Germinal center (tissue), 1 donor: Measurements from ENCODE around the gene RPS14.

ENCODE experiments used
- DNase-seq: peaks from one replicate; pipeline ENCODE4 v3.0.0; 2012; ENCODE audit warnings: mixed read lengths, low spot score

Gene RPS14

GRCh38 chr5:150400316-150401075 is 49.0 kb downstream of the RPS14 start:
- DNase-seq: no peak

GRCh38 chr5:150399524-150400211 is 49.9 kb downstream of the RPS14 start:
- DNase-seq: no peak

- DNase-seq: peak; percentile 87
Measured at GRCh38 chr5:150398722-150399523, 50.6 kb downstream of the RPS14 start.

GRCh38 chr5:150397782-150398721 is 51.5 kb downstream of the RPS14 start:
- DNase-seq: no peak

GRCh38 chr5:150397146-150397781 is 52.3 kb downstream of the RPS14 start:
- DNase-seq: no peak

- no peak for DNase-seq
Measured at GRCh38 chr5:150396267-150396666, 53.3 kb downstream of the RPS14 start.

- DNase-seq: no peak
Measured at GRCh38 chr5:150395688-150395975, 53.9 kb downstream of the RPS14 start.

- DNase-seq: no peak
Measured at GRCh38 chr5:150394912-150395687, 54.4 kb downstream of the RPS14 start.

GRCh38 chr5:150394131-150394530 is 55.4 kb downstream of the RPS14 start:
- no peak for DNase-seq

GRCh38 chr5:150393096-150393645 is 56.4 kb downstream of the RPS14 start:
- no peak for DNase-seq

- no peak for DNase-seq
Measured at GRCh38 chr5:150392680-150393079, 56.9 kb downstream of the RPS14 start.
